Smooth muscle cell of the brain vasculature (primary cell): ENCODE measurements around the gene SOX6.

Source experiments
- DNase-seq: peaks from one replicate; pipeline ENCODE4 v3.0.0-alpha.2; 2012; ENCODE audit warnings: low read depth, low spot score

SOX6 gene

GRCh38 chr11:16278979-16279378, 77.4 kb downstream of the SOX6 start:
- no peak for DNase-seq

GRCh38 chr11:16278273-16278672, 78.1 kb downstream of the SOX6 start:
- DNase-seq = no peak

DNA sequence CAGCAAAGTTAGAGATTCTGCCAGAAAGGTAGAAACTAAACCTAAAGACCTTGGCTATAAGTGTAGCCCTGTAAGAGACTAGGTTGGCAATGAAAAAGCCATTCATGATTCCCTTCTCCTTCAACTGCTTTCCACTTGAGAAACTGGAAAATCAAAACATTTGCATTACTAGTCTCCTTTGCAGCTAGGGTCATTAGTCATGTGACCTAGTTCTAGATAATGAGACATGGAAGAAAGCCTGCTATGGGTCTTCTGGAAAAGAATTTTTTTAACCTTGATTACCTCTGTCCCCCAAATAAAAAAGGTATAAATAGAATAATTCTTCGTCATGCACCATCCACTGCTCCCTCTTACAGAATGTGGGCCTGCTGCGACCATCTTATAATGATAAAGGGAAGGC, 80.1 kb downstream of the SOX6 start:
- DNase-seq = no peak

DNA sequence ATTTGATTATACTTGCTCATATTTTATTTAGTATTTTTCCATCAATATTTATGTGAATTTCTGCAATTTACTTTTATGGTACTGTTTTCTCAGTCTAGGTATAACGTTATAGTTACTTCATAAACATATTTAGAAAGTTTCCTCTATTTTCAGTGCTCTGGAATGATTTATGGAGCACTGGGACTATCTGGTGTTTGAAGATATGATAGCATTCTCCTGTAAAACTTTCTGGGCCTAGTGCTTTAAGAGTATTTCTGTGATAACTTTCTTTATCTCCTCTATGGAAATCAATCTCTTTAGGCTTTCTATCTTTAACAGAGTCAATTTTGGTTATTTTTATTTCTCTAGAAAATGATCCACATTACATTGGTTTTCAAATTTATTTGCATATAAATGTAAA, 85.1 kb downstream of the SOX6 start:
- DNase-seq = no peak

- no peak for DNase-seq
Observed at GRCh38 chr11:16266021-16266420, 90.3 kb downstream of the SOX6 start.

GRCh38 chr11:16265022-16265421, 91.3 kb downstream of the SOX6 start:
- no peak for DNase-seq

DNA sequence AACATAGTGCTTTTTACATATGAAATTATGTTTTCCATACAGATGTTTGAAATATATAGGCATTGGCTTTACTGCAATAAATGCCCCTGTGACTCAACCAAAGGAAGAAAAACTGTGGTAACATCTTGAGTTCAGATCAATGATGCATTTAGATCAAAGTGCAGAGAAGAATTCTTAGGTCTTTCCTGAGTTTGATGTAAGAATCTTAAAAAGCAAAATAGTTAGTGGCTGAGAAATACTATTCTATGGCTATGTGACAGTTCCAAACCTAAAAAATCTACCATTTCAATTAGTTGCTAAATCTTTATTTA, 93.7 kb downstream of the SOX6 start:
- no peak for DNase-seq

DNA sequence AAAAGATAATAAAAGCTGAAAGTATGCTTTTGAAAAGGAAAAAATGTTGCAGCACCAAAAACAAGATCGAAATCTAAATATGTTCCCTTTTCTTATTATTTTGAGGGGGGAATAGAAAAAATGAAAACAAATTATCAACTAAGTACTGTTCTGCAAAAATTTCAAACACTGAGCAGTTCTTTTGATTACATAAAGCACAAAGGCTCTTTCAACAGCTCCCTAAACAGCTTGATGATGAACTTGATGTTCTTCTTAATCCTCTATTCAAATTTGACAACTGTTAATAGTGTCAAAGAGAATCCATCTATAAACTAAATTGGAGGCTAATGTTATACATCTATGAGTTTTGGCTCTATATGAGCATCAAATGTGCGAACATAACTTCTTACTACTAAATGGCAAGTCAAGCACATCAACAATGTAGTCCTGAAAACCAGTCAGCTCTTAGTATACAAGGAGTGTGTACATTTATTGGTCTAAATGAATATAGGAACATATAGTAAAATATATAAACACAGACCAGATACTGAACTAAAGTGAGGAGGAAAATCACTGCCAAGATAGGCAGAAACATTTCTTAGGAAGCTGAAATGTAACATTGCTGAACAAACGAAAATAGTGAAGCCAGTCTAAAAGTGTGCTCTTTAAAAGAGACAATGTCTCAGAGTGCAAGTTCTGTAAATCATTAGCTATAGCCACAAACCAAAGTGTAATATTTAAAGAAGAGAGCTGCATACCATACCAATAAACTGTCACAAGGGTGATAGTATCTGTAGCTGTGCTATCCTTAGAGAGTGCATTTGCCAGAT, 94.3 kb downstream of the SOX6 start:
- no peak for DNase-seq

DNA sequence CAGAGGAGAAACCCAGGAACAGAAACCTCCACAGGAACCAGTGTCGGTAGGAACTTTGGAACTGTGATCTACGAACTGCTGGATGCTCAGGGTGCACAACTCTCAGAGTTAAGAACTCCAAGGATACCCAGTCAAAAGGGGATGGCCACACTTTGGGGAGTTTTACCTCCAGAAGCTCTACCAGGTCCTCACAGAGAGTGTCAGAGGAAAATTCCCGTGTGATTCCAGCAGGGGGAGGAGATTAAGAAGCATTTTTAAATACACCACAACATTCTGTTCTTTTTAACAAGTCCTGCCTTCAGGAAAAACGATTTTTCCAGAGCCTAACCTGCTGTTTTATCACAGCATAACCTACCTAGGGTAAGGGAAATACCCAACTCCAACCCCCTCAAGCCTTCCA, 104.0 kb downstream of the SOX6 start:
- DNase-seq = no peak

GRCh38 chr11:16248248-16248647, 108.1 kb downstream of the SOX6 start:
- no peak for DNase-seq

GRCh38 chr11:16242806-16243205, 113.5 kb downstream of the SOX6 start:
- DNase-seq = no peak

GRCh38 chr11:16240687-16241086, 115.7 kb downstream of the SOX6 start:
- no peak for DNase-seq

DNA sequence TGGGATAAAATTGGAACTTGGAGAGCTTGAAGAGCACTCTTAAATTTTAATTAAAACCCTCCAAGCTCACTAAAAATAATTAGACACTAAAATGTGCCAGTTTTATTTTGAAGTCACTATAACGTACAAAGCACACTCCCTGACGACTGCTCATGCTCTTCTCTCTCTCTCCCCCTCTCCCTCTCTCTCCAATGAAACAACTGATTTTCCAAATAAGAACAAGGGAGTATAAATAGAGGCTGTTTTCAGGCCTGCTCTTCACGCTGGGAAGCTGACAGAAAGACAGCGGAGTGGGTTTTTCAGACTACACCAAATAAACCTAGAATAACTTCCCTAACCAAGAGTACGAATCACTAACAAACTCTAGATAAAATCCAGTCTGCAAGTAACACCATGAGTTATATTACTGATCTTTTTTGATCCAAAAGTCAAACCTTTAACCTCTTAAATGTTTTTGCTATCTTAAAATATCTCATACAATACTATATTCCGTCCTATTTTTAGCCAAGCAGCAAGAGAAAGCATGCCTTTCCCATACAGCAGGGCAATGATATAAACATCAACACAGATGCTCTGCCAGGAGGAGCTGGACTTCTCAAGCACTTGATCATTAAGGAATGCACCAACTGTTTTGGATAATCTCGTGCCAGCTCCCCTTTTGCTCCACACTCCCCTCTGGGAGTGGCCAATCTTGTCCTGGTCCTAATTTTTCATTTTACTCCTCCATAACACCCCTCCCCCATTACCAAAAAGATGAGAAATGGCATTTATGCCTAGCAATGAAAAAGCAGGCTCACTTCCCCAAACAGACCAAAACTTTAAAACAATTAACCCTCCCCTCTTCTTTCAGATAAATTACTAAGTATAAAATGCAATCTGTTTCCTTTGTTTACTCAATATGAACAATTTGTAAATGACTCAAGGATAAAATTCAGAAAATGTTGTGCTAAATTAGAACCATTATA, 116.9 kb downstream of the SOX6 start:
- DNase-seq = no peak

GRCh38 chr11:16226245-16226644, 130.1 kb downstream of the SOX6 start:
- no peak for DNase-seq

DNA sequence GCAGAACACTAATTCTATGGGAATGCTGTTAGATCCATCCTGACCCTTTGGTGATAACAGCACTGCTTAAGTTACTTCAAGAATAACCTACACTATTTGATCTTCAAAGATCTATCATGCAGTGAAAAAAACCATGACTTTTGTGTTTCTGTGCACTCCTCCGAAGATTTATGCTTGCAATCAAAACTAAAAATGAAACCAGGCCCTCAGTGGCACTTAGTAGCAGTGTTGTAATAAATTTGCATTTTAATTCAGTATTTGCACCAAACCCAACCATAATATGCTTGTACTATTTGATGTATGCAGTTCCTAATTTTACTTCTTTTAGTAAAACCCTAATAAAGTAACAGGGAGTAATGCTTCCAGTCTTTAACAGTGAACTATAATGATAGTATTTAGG, 130.7 kb downstream of the SOX6 start:
- DNase-seq = no peak

DNA sequence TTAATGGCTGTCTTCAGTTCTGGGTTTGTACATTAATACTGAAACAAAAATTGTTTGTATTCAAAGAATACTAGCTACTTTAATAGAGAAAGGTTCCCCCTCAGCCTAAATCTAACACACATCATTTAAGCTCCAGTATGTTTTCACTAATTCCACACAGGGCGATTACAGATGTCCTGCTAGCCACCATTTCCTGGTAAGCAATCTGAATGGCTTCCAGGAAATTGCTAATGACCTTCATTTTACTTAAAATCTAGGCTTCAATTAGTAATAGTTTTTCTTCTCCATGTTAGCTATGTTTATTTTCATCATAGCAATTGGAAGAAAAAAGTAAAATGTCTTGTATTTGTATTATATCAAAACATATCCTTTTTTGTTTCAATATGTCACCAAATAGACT, 132.8 kb downstream of the SOX6 start:
- no peak for DNase-seq

DNA sequence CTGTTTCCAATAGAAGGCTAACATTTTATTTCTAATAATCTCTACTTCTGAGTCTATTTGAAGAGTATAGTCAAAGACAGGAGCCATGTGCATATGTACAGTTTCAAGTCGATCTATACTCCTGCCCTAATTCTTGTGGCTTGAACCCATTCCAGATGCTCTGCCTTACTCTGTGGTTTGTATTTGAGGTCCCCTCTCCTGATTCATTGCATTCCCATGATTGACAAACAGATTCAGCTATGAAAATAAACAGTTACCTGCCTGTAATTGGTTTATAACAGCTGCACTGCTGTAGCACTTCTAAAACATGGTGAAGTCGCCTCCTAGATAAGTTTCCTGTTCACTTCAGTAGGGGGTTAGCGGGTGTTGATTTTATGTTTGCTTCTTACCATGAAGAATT, 138.7 kb downstream of the SOX6 start:
- DNase-seq = no peak

- no peak for DNase-seq
Observed at GRCh38 chr11:16216831-16217230, 139.5 kb downstream of the SOX6 start.

DNA sequence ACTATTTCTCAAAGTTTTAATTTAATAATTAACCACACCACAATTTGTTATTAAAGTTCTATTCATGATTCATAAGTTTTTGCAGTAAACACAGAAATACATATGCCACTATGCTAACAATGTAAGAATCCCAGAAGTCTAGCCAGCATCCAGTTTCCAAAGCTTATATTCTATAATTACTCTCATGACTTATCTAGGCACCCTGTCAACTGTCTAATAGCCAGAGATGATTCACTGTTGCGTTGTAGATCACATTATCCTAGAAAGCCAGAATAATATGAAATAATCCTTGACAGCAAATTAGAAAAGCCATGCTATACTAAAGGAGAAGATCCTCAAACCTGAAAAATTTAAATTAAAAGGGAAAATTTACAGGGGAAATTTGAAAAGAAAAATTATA, 141.0 kb downstream of the SOX6 start:
- no peak for DNase-seq

GRCh38 chr11:16211407-16211806, 144.9 kb downstream of the SOX6 start:
- no peak for DNase-seq

DNA sequence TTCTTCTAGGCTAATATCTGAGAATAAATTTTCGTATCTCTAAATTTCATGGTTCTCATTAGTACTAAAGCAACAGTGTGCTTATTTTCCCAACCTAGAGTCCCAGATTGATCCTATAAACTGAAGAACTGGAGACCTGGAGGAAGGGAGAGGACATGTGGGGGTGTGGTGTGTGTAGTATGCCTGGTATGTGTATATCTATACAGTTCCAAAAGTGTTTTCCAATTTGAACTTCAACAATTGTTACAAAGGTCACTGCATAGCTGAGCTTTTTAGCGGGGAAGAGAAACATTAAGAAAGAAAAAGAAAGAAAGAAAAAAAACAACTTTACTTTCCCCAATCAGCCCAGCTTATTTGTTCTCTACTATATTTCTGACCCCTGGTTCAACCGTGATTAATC, 152.1 kb downstream of the SOX6 start:
- DNase-seq = no peak

GRCh38 chr11:16195651-16196050, 160.7 kb downstream of the SOX6 start:
- peak; percentile 28 for DNase-seq

DNA sequence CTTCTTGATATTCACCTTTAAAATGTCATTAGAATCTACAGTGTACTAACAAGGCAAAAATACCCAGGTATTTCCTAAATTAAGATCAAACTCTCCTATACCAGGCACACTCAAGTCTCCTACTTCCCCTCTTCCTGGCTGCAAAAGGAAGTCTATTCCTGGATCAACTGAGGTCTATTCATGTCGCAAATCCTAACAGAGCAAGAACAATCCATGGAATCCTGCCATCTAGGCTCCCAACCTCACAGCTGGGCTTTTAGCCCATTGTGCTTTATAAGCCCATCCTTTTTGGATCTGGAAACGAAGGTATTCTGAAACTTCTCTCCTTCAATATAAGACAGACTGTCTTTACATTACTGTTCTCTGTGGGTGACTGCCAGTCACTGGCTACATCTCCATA, 161.8 kb downstream of the SOX6 start:
- no peak for DNase-seq
